Aorta (tissue), 5 donors: Measurements from ENCODE around the gene OOSP1. TPM values are rescaled to one million over a fixed set of nuclear protein-coding genes. Genes with fewer than 3 reads are reported as not detected.

Experiments
- ATAC-seq: fragments of 200-7000 bp; cut with Tn5 transposase; one replicate; pipeline ENCODE4 v1.9.1; 2022; ENCODE audit warnings: moderate library complexity; ENCODE audit not compliant: low FRiP score
- DNase-seq, 2 donors: peaks; one replicate each; pipeline ENCODE4 v3.0.0-alpha.2; 2020
- H3K27ac ChIP-seq, 2 donors: one replicate each; pipeline ENCODE4 v1.5.1; 2013; ENCODE audit warnings: low read length in 2 of 2, mild to moderate bottlenecking in 2 of 2, moderate library complexity in 2 of 2, control low read depth in 1 of 2, inconsistent platforms in 1 of 2, low read depth in 1 of 2
- H3K27me3 ChIP-seq, 2 donors: one replicate each; pipeline ENCODE4 v1.6.1; 2013; ENCODE audit warnings: control low read depth in 1 of 2, low read length in 1 of 2, mild to moderate bottlenecking in 1 of 2, moderate library complexity in 1 of 2; ENCODE audit not compliant: insufficient read depth in 2 of 2, control insufficient read depth in 1 of 2
- H3K36me3 ChIP-seq, 2 donors: one replicate each; pipeline ENCODE4 v1.6.1; 2013; ENCODE audit warnings: control low read depth in 1 of 2, low read length in 1 of 2, mild to moderate bottlenecking in 1 of 2; ENCODE audit not compliant: insufficient read depth in 2 of 2, control insufficient read depth in 1 of 2
- H3K4me1 ChIP-seq, 2 donors: one replicate each; pipeline ENCODE4 v1.6.1; 2013; ENCODE audit warnings: low read length in 2 of 2, control low read depth in 1 of 2, mild to moderate bottlenecking in 1 of 2, moderate library complexity in 1 of 2; ENCODE audit not compliant: insufficient read depth in 2 of 2, control insufficient read depth in 1 of 2
- H3K4me3 ChIP-seq, 2 donors: one replicate each; pipeline ENCODE4 v1.5.1; 2013; ENCODE audit warnings: low read length in 2 of 2, control low read depth in 1 of 2, mild to moderate bottlenecking in 1 of 2
- H3K9me3 ChIP-seq: one replicate; pipeline ENCODE4 v1.6.1; 2013; ENCODE audit warnings: mild to moderate bottlenecking, low read length; ENCODE audit not compliant: control insufficient read depth
- WGBS, 2 donors: extraction: QIAGEN DNeasy Blood & Tissue Kit; methylation state at CpG; one replicate each; pipeline ENCODE4 v1.1.7; 2013; 5-methylcytosine and 5-hydroxymethylcytosine counted together
- intact Hi-C, 2 donors: fragments of 100-400 bp; cut with DNase I; formaldehyde crosslinking; loops; one replicate each; pipeline versions ENCODE4 v1.14.2 to v1.15.0; 2022
- polyA plus RNA-seq, 2 donors: library from polyadenylated mRNA; stranded (reverse); fragments of 200-250 nt; gene quantifications; one replicate each; pipeline ENCODE4 v1.2.3, GENCODE V29; 2013
- total RNA-seq, 2 donors: library from RNA; stranded (reverse); fragmentation: NEBNext Ultra II Directional; extraction: Animal tissue kit (Norgen Biotek cat#: 25700); gene quantifications; one replicate each; pipeline ENCODE4 v1.2.1, GENCODE V29; 2021
- donor health status: healthy with polysubstance abuse.
- donor health status: Bipolar disorder and iron deficiency.
- donor health status: DM: no; HTN: no; CAD: no.
- donor health status: DM: no; HTN: no; CAD: no.
- donor health status: DM: yes; HTN: yes; CAD: no.

OOSP1 gene
- total and polyA plus RNA-seq, 4 donors: not detected

DNA sequence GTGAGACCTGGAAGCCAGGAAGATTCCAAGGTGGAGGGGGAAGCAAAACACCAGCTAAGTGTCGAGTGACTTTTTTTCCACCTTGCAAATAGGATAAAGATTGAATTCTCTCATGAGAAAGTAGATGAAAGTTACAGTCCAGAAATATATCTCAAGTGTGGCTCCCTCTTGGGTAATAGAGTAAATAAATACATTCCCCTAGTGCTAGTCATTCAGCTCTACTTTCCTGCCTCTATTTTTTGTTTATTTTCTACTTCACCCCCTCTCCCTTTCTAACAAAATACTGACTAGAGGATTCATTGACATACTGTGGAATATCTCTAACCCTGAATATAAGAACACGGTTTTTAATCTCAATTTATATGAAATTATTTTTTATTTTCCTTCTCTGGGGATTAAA is 59.6 kb downstream of the OOSP1 start:
- DNase-seq (no peak), ATAC-seq (no peak)
- no peaks in the 10 kb centered on the region for H3K36me3 ChIP-seq
- no peak overlapping the region for H3K27ac ChIP-seq
- H3K27me3 ChIP-seq: no peaks in the 10 kb centered on the region
- intact Hi-C loops: no loop called here
- H3K4me1 ChIP-seq: no peaks in the 10 kb centered on the region
- 32 to 40% methylated on average over 2 of the region's 2 CpGs for WGBS, 2 donors
- H3K9me3 ChIP-seq: no peaks in the 10 kb centered on the region
- no peak overlapping the region for H3K4me3 ChIP-seq

DNA sequence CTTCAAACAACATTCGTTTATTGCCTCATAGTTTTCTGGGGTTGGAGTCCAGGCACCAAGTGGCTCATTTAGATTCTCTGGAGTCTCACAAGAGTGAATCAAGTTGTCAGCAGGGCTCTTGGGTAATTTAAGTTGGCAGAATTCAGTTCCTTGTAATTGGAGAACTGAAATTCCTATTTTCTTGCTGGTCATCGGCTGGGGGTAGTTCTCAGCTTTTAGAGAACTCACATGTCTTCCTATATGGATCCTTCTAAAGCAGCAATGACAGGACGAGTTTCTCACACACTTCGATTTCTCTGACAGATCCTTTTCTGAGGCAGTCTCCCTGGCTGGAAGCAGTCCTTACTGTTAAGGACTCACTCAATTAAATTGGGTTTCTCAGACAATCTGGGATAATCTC is 61.5 kb downstream of the OOSP1 start:
- DNase-seq (no peak), ATAC-seq (no peak)
- intact Hi-C loops: no loop called here
- no peaks in the 10 kb centered on the region for H3K9me3 ChIP-seq
- H3K4me1 ChIP-seq: no peaks in the 10 kb centered on the region
- 36 to 38% methylated on average over 4 of the region's 4 CpGs for WGBS, 2 donors
- H3K27ac ChIP-seq: no peak overlapping the region
- H3K36me3 ChIP-seq: no peaks in the 10 kb centered on the region
- H3K27me3 ChIP-seq: no peaks in the 10 kb centered on the region
- H3K4me3 ChIP-seq: no peak overlapping the region

DNA sequence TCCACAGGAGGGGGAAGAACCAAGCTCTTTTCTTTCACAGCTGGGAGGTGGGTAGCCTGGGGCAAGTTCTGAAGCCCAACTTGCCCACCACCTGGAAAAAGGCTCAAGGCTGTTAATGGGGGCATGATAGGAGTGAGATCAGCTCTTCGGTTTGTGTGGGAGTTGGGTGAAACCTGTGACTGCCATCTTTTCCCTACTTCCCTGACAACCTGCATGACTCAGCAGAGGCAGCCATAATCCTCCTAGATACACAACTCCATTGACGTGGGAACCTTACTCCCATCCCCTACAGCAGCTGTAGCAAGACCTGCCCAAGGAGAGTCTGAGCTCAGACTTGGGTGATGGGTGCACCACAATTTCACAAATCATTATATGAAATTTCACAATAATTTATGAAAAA is 65.5 kb downstream of the OOSP1 start:
- WGBS, 2 donors: 79 to 86% methylated on average over 2 of the region's 2 CpGs
- no peaks in the 10 kb centered on the region for H3K27me3 ChIP-seq
- H3K4me1 ChIP-seq: no peaks in the 10 kb centered on the region
- no peak overlapping the region for H3K27ac ChIP-seq
- DNase-seq (no peak), ATAC-seq (no peak)
- no peaks in the 10 kb centered on the region for H3K9me3 ChIP-seq
- no peaks in the 10 kb centered on the region for H3K36me3 ChIP-seq
- no peak overlapping the region for H3K4me3 ChIP-seq
- intact Hi-C loops: no loop called here

DNA sequence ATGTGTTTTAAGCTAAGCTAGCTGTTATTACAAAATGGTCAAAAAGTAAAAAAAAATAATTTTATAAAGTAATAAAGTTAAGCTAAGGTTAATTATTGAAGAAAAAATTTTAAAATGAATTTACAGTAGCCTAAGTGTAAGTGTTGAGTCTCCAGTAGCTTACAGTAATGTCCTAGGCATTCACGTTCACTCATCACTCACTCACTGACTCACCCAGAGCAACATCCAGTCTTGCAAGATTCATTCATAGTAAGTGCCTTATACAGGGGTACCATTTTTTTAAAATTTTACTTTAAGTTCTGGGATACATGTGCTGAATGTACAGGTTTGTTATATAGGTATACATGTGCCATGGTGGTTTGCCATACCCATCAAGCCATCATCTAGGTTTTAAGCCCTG is 67.1 kb downstream of the OOSP1 start:
- ATAC-seq: no peak
- WGBS, 2 donors: 87 to 91% methylated on average over 1 of the region's 1 CpG

More for the DNA sequence above, 67.1 kb downstream of the OOSP1 start:
- no peak for DNase-seq
- H3K27ac ChIP-seq: no peak overlapping the region
- H3K4me3 ChIP-seq: no peak overlapping the region
- no peaks in the 10 kb centered on the region for H3K9me3 ChIP-seq
- no peaks in the 10 kb centered on the region for H3K4me1 ChIP-seq
- H3K27me3 ChIP-seq: no peaks in the 10 kb centered on the region
- H3K36me3 ChIP-seq: no peaks in the 10 kb centered on the region
- intact Hi-C loops: no loop called here

Other genes starting within 250 kb of the OOSP1 start
- not detected for gene OR10V1, start 224.6 kb upstream of the OOSP1 start, total RNA-seq
- not detected for gene OR10V1, start 224.6 kb upstream of the OOSP1 start, polyA plus RNA-seq
- gene STX3, start 183.1 kb upstream of the OOSP1 start, total RNA-seq: 10 to 100 TPM; 22.5 to 23.2 TPM
- gene STX3, start 183.1 kb upstream of the OOSP1 start, polyA plus RNA-seq: 10 to 100 TPM; 12.7 to 21.0 TPM
- gene MRPL16, start 127.7 kb upstream of the OOSP1 start, total RNA-seq: 10 to 100 TPM; 25.3 to 29.1 TPM
- gene MRPL16, start 127.7 kb upstream of the OOSP1 start, polyA plus RNA-seq: 10 to 100 TPM; 25.0 to 46.5 TPM
- gene CBLIF, start 92.9 kb upstream of the OOSP1 start, total RNA-seq: not detected
- gene CBLIF, start 92.9 kb upstream of the OOSP1 start, polyA plus RNA-seq: under 1 TPM in 1 of 2 donors, not detected in 1; 0.05 TPM
- not detected for gene TCN1, start 71.9 kb upstream of the OOSP1 start, total RNA-seq
- gene TCN1, start 71.9 kb upstream of the OOSP1 start, polyA plus RNA-seq: not detected
- gene OOSP3, start 59.6 kb upstream of the OOSP1 start, total RNA-seq: not detected
- gene OOSP3, start 59.6 kb upstream of the OOSP1 start, polyA plus RNA-seq: not detected
- gene OOSP4A, start 25.6 kb downstream of the OOSP1 start, total RNA-seq: not detected
- not detected for gene OOSP4A, start 25.6 kb downstream of the OOSP1 start, polyA plus RNA-seq
- not detected for gene OOSP4B, start 78.7 kb downstream of the OOSP1 start, total RNA-seq
- not detected for gene OOSP4B, start 78.7 kb downstream of the OOSP1 start, polyA plus RNA-seq
- not detected for gene OOSP2, start 102.0 kb downstream of the OOSP1 start, total RNA-seq
- gene OOSP2, start 102.0 kb downstream of the OOSP1 start, polyA plus RNA-seq: not detected
- gene MS4A3, start 118.2 kb downstream of the OOSP1 start, total RNA-seq: not detected
- gene MS4A3, start 118.2 kb downstream of the OOSP1 start, polyA plus RNA-seq: not detected
- 1 to 10 TPM in 1 of 2 donors, under 1 TPM in 1; 0.55 to 8.2 TPM for gene MS4A2, start 150.2 kb downstream of the OOSP1 start, total RNA-seq
- gene MS4A2, start 150.2 kb downstream of the OOSP1 start, polyA plus RNA-seq: 1 to 10 TPM in 1 of 2 donors, under 1 TPM in 1; 0.51 to 2.5 TPM
- gene MS4A6A, start 244.7 kb downstream of the OOSP1 start, total RNA-seq: 100 to 1,000 TPM in 1 of 2 donors, 10 to 100 TPM in 1; 76.9 to 214 TPM
- gene MS4A6A, start 244.7 kb downstream of the OOSP1 start, polyA plus RNA-seq: 100 to 1,000 TPM in 1 of 2 donors, 10 to 100 TPM in 1; 22.5 to 130 TPM